ENCODE data around the gene OGFOD3. TPM values are rescaled to one million over a fixed set of nuclear protein-coding genes. Genes with fewer than 3 reads are reported as not detected.

The OGFOD3 gene
- total RNA-seq, 1 experiment from 2014 or later: 53.6 TPM

- H3K4me2 ChIP-seq (ENCODE audit: low read length): no peak overlapping the region
- H2AFZ ChIP-seq (ENCODE audit: low read depth, low read length, poor library complexity, severe bottlenecking): no peak overlapping the region
- ATAC-seq: no peak
- no TSS peak for BruUV-seq (replicated peaks)
- ChIA-PET RAD21 (ENCODE audit: low non-redundant PET in 1 of 2, low total read pairs in 2 of 2, uncharacterized antibody in 2 of 2, unreplicated experiment in 2 of 2) (no interaction called here), CTCF (no interaction called here), POLR2A (no interaction called here)
- H3K27me3 ChIP-seq (ENCODE audit: insufficient read depth, low read length): no peaks in the 10 kb centered on the region
- intact Hi-C loops (cut with micrococcal nuclease): no loop called here
- no peak for DNase-seq (ENCODE audit: low read depth, low spot score)
- peaks cover 0 to 17% of the 10 kb centered on the region in 2 experiments; a peak in 1 of 4 replicates for H3K36me3 ChIP-seq (ENCODE audit: control insufficient read depth in 1 of 2, insufficient read depth in 2 of 2, low read length in 2 of 2)
- peaks cover 9 to 19% of the 10 kb centered on the region in 2 experiments for H3K4me1 ChIP-seq (ENCODE audit: control insufficient read depth in 1 of 2, insufficient read depth in 2 of 2, low read length in 2 of 2)
- H3K79me2 ChIP-seq (ENCODE audit: insufficient read depth, low read length): peaks cover 15% of the 10 kb centered on the region
- no peak overlapping the region for H3K4me3 ChIP-seq (replicated peaks in 1 of 2; ENCODE audit: low read depth in 1 of 2, low read length in 2 of 2)
- H3K27ac ChIP-seq (ENCODE audit: low read depth, low read length): no peak overlapping the region
- H3K9me2 ChIP-seq (ENCODE audit: insufficient read depth): no peaks in the 10 kb centered on the region
- no peaks in the 10 kb centered on the region for H3K9me3 ChIP-seq (ENCODE audit: control insufficient read depth in 1 of 2, insufficient read depth in 1 of 2, low read depth in 1 of 2, low read length in 2 of 2)
- H3K9ac ChIP-seq (ENCODE audit: low read length): no peak overlapping the region
- no peak for TF ChIP-seq TCF7L2 (IDR thresholded peaks at IDR 0.05; ENCODE audit: borderline replicate concordance, extremely low read depth, insufficient read depth, insufficient read length)
- TF ChIP-seq SRF (IDR thresholded peaks at IDR 0.05; ENCODE audit: low read depth): no peak
- TF ChIP-seq EZH2phosphoT487 (IDR thresholded peaks at IDR 0.05; ENCODE audit: borderline replicate concordance): no peak
- TF ChIP-seq ZFX (IDR thresholded peaks at IDR 0.05): no peak
- no peak for TF ChIP-seq FOSL1 (IDR thresholded peaks at IDR 0.05; ENCODE audit: low read depth)
- H4K20me1 ChIP-seq (ENCODE audit: insufficient read depth): no peaks in the 10 kb centered on the region
Measured at GRCh38 chr17:82446649-82447048, 28.3 kb upstream of the OGFOD3 start.

- Histone ChIP-seq H3K4me3 (replicated peaks in 1 of 2; ENCODE audit: low read depth in 1 of 2, low read length in 2 of 2) (no peak overlapping the region), H3K9me2 (ENCODE audit: insufficient read depth) (no peaks in the 10 kb centered on the region), H2AFZ (ENCODE audit: low read depth, low read length, poor library complexity, severe bottlenecking) (no peak overlapping the region), H4K20me1 (ENCODE audit: insufficient read depth) (no peaks in the 10 kb centered on the region), H3K9ac (ENCODE audit: low read length) (no peak overlapping the region), H3K79me2 (ENCODE audit: insufficient read depth, low read length) (peaks cover 15% of the 10 kb centered on the region), H3K4me2 (ENCODE audit: low read length) (no peak overlapping the region), H3K9me3 (ENCODE audit: control insufficient read depth in 1 of 2, insufficient read depth in 1 of 2, low read depth in 1 of 2, low read length in 2 of 2) (no peaks in the 10 kb centered on the region), H3K27ac (ENCODE audit: low read depth, low read length) (no peak overlapping the region), H3K36me3 (ENCODE audit: control insufficient read depth in 1 of 2, insufficient read depth in 2 of 2, low read length in 2 of 2) (peaks cover 0 to 17% of the 10 kb centered on the region in 2 experiments; a peak in 1 of 4 replicates), H3K4me1 (ENCODE audit: control insufficient read depth in 1 of 2, insufficient read depth in 2 of 2, low read length in 2 of 2) (peaks cover 6 to 15% of the 10 kb centered on the region in 2 experiments), H3K27me3 (ENCODE audit: insufficient read depth, low read length) (no peaks in the 10 kb centered on the region)
- ChIA-PET POLR2A (no interaction called here), CTCF (no interaction called here), RAD21 (ENCODE audit: low non-redundant PET in 1 of 2, low total read pairs in 2 of 2, uncharacterized antibody in 2 of 2, unreplicated experiment in 2 of 2) (no interaction called here)
- no TSS peak for BruUV-seq (replicated peaks)
- no peak for DNase-seq (ENCODE audit: low read depth, low spot score)
- no peak for ATAC-seq
- intact Hi-C loops (cut with micrococcal nuclease): no loop called here
- TF ChIP-seq SIN3A (IDR thresholded peaks at IDR 0.05; ENCODE audit: low read depth): no peak
- TF ChIP-seq EZH2phosphoT487 (IDR thresholded peaks at IDR 0.05; ENCODE audit: borderline replicate concordance): no peak
- no peak for TF ChIP-seq CEBPB (IDR thresholded peaks at IDR 0.05; ENCODE audit: low read depth)
- TF ChIP-seq TCF7L2 (IDR thresholded peaks at IDR 0.05; ENCODE audit: borderline replicate concordance, extremely low read depth, insufficient read depth, insufficient read length): no peak
Measured at GRCh38 chr17:82446124-82446523, 27.7 kb upstream of the OGFOD3 start.

Data from HCT116 (cell line).